Measurements from ENCODE around the gene ATXN7L1.

The ATXN7L1 gene

DNA sequence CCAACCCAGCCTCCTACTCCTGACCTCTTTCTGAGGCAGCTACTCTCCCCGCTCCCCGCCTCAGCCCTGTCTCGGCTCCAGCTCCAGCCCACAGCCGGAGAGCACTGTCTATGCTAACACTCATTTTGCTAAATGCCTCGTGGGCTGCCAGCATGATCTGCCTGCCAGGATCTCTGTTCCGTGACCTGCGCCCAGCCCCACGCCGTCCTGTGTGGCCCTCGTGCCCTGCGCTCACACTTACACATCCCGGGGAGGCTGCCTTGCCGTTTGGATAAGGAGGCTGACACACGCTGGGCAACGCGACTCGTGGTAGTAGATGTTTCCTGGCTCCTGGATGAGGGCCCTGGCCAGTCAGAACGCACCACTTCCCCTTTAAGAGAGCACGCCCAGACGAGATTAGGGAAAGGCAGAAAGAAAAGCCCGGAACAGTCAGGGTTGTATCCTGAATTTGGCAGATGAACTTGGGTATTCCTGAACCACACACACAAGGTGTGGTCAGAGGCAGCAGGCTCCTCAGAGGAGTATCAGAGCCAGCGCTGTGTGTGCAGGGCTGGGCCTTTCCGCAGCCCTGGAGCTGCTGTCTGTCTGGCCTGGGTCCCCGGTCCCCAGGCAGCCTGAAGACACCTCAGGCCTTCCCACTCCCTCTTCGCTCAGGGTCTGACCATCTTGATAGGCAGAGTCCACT lies 197.4 kb downstream of the ATXN7L1 start:
- no peak for DNase-seq (ENCODE audit: low read depth in 2 of 2, low spot score in 1 of 2)

DNA sequence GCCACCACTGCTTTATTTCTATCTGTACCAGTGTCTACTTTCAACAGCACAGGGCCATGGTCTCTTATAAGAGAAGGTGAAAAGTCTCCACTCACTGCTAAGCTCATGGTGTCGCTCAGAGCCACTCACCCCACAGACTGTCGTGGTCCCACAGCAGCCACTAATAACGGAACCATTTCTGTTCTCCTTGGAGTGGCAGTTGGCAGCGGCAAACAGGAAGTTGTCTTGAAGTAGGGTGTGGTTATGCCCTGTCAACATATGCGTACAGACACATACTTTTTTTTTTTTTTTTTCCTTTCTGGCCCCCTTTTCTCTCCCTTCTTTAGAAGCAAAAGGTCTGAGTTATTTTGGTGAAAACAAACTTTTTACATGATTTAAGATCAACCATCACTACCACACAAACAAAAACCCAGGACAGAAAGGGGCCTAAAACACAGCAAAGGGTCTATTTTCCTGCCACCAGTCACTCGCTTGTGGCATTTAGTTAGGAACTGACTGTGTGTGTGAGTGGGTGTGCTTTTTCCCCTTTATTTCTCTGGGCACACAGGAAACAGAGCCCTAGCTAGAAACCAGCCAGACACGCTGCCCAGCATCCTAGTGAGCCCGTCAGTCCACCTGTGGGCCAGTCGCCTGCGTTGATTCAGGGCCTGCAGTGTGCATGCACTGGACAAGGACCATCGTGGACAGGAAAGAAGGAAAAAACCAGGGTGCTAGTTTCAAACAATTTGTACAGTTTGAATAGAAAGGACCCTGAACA lies 198.4 kb downstream of the ATXN7L1 start:
- DNase-seq (ENCODE audit: low read depth in 2 of 2, low spot score in 1 of 2), result peak in 1 of 2 donors; percentile 39

DNA sequence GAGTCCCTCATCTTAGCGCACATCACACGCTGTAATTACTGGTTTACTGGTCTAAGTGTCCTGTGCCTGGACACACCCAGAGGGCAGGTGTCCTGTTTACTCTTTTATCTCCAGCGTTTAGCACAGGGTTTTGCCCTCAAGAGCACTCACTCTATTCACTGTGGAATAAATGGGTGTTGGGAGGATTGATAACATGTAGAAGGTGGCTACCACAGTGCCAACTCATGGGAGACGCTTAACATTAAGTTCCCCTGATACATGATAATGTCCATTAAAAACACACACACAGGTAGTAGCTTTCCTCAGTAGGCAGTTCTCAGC lies 199.0 kb downstream of the ATXN7L1 start:
- no peak for DNase-seq (ENCODE audit: low read depth in 2 of 2, low spot score in 1 of 2)

DNA sequence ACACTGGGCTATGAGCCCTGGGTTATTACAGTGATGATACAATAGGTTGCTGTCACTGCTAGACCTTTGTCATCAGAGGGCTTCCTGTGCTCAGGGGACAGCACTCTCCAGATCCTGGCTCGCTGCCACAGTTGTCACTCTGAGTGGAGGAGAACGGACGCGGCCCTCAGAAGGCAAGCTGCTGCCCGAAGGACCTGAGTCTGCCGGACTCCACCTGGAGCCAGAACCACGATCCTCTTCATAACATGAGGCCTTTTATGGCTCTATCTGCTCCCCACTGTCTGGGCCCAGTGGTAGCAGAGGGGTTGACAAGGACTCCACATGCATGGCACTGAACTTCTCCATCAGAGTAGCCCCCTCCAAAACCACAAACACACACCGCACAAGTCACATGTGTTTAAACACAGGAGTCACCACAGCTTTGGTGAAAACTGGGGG lies 200.4 kb downstream of the ATXN7L1 start:
- DNase-seq (ENCODE audit: low read depth in 2 of 2, low spot score in 1 of 2), result peak; percentile 20 to 34

DNA sequence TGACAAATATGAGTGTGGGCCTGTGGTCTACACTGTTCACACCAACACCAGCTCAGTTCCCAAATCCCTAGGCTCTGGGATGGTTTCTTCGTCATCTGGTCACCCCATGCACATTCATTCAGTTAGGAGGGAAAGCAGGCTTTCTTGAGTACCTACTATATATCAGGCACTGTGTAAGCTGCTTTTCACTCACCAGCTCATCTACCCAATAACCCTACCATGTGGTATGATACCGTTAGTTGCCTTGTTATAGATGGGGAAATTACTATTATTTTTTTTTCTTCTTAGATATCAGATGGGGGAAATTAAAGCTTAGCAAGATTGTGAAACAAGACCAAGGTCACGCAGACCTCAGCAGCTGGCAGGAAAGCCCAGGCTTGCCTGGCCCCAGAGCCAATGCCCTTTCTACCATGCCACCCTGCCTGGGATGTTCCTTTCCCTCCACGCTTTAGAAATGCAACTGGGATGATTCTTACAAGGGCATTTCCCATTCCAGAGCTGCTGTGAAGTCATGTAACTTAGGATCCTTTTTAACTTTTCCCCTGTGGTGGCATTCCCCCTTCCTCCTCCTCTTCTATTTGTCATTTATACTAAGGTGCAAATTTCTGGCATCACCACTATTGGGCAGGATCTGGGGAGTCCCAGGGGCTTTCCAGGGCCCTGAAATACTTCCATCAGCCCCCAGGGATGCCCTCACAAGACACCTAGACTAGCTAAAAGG lies 202.0 kb downstream of the ATXN7L1 start:
- DNase-seq (ENCODE audit: low read depth in 2 of 2, low spot score in 1 of 2), result no peak

DNA sequence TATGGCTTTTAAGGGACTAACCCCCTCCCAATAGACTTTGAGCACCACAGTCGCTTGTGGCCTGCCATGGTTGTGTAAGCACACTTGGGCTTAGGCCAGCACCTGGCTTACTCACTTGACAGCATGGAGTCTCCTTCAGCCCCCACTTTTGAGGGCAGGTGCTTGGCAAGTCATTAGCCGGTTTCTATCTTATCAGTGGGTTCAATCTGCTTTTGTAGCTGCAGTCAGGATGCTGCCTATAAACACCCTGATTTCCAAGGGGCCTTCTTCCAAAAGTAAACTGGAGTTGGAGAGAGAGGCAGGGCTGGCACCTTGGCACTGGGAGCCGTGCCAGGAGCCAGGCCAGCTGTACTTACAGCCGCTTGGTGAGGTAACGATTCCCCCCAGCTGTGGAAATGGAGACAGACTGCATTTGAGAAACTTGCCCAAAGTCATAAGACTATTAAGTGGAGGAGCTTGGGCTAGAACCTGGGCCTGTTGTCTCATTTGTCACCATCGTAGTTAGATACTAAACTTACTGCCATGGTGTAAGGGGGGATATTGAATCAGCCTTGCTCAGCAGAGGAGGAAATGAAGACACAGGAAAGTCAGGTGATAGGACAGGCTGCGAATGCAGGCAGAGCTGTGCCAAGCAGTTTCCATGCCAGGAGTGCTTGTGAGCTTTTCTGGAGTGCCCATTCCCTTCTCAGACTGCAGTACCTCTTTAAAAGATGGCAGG lies 202.9 kb downstream of the ATXN7L1 start:
- no peak for DNase-seq (ENCODE audit: low read depth in 2 of 2, low spot score in 1 of 2)

DNA sequence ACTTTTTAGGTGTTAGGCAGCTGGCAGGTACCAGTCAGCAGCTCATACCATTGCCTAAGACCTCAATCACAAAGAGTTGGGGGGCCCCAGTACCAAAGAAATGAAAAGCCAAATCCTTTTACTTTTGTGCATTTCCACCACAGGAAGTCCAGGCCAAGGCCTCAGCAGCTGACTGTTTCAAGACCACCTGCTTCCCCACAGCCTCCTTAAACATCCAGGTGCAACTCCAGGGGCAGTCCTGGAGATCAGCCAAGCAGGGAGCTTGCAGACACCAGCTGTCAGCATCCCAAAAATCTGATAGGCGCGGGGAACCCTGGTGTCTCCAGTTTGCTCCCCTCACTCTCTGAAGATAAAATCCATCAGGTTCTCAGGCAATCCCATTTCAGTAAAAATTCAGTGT lies 203.6 kb downstream of the ATXN7L1 start:
- no peak for DNase-seq (ENCODE audit: low read depth in 2 of 2, low spot score in 1 of 2)

DNA sequence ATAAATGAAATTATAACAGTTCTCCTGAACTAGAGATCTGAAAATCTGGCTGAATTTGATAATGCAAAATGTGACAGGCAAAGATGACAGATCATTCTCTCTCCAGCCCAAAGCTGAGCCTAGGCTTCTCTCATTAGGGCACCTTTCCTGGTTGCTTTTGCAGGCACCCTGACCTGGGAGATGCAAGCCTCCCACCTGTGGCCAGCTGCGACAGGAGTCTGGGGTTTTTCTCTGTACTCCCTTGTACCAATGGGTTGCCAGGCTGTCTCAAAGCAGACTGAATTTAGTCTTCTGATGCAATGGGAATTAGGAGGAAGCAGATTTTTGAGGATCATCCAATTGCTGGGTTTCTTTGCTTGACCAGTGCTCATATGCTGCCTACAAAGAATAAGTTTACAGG lies 210.1 kb downstream of the ATXN7L1 start:
- DNase-seq (ENCODE audit: low read depth in 2 of 2, low spot score in 1 of 2), result no peak

DNA sequence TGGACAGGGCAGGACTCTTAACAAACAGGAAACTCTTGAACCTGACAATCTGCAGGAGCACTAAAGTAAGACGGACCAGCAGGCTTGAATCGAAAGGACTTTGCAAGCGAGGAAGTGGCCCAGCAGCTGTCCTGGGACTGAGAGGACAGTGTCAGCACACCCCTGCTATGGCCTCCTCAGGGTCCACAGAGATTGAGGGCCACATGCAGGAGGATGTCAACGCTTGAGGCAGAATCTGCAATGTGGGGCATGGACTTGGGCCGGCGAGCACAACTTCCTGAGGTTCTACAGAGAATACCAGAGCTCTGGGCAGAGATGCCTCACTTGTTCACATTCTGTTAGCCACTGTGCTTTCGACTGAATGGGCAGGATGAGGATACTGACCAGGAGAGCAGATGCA lies 210.7 kb downstream of the ATXN7L1 start:
- no peak for DNase-seq (ENCODE audit: low read depth in 2 of 2, low spot score in 1 of 2)

DNA sequence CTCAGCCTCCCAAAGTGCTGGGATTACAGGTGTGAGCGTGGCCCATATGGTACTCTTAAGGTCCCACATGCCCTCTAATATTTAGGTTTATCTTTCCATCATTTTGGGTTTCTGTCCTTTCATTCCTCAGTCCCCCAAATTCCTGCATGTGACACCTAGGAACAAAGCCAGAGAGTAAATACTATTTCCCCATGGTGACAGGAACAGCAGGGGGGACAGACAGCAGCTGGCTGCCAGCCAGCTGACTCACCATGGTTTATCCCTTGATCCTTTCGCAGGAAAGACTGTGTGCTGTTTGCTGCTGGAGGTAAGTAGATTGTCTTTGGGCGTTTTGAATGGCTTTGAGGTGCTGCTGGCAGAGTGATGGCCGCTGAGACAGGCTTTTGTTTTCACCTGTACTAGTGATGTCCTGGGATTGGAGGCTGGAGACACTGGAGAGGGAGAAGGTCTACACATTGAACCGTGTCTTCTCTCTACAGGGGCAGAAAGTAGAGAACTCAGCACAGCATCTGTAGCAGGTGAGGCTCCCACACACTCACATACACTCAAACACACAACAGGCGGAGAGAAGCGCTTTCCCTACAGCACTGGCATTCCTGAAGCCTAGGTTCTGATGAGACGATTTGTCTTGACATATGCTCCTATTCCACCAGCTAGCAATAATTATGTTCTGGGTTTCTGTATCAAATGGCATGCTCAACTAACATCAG lies 211.4 kb downstream of the ATXN7L1 start:
- DNase-seq (ENCODE audit: low read depth in 2 of 2, low spot score in 1 of 2), result no peak

DNA sequence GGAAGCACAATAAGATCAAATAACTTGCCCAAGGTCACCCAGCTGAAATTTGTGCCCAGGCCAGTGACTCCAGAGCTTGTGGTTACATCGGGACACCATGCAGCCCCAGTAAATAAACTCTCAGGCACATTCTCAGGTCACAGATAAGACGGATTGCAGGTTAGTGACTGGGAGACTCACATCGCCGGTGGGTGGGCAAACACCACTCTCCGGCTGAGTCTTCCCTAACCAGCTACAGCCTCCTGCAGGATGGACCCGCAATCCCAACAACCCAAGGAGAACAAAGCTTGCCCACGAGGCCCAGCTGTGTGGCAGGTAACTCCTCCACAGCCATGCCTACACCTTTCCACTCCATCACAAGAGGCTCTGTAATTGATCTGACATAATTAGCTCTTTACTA lies 213.4 kb downstream of the ATXN7L1 start:
- no peak for DNase-seq (ENCODE audit: low read depth in 2 of 2, low spot score in 1 of 2)

DNA sequence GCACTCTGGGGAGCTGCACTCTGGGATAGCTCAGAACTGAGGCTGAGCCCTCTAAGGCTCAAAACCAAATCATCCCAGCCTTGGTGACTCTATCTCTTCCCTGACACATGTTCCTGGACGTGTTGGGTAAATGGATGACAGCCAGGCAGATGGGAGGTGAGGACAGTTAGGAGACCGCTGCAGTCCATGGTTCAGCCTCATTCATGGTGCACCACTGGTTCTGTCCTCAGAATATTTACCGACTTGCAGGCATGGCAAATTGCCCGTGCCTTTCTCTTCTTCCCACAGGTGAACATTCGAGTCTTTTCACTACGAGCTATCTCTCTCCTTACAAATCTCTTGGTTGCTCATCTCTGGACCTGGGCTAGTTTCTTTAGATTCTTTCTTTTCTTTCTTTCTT lies 214.8 kb downstream of the ATXN7L1 start:
- no peak for DNase-seq (ENCODE audit: low read depth in 2 of 2, low spot score in 1 of 2)

DNA sequence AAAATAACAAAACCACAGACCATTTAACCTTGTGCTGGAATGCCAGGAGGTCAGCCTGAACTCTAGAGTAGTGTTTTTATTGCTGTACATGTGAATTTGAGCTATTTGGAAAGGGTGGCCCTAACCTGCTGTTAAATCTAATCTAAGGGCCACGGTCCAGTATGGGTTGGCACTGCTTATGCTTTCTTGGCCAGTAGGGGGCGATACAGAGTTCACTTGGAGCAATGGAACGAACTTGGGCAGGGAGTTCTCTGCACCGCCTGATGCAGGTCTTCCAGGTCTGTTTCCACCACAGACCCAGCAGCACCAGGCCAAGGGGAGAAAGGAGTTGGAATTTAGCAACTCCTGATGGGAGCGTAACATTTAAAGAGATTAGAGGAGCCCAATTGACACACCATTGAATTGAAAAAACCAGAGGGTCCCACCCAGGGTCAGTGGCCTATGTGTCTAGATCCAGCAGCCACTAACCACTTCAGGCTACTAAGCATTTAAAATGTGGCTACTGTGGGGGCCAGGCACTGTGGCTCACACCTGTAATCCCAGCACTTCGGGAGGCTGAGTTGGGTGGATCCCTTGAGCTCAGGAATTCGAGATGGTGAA lies 219.4 kb downstream of the ATXN7L1 start:
- DNase-seq (ENCODE audit: low read depth in 2 of 2, low spot score in 1 of 2), result peak; percentile 37 to 42

DNA sequence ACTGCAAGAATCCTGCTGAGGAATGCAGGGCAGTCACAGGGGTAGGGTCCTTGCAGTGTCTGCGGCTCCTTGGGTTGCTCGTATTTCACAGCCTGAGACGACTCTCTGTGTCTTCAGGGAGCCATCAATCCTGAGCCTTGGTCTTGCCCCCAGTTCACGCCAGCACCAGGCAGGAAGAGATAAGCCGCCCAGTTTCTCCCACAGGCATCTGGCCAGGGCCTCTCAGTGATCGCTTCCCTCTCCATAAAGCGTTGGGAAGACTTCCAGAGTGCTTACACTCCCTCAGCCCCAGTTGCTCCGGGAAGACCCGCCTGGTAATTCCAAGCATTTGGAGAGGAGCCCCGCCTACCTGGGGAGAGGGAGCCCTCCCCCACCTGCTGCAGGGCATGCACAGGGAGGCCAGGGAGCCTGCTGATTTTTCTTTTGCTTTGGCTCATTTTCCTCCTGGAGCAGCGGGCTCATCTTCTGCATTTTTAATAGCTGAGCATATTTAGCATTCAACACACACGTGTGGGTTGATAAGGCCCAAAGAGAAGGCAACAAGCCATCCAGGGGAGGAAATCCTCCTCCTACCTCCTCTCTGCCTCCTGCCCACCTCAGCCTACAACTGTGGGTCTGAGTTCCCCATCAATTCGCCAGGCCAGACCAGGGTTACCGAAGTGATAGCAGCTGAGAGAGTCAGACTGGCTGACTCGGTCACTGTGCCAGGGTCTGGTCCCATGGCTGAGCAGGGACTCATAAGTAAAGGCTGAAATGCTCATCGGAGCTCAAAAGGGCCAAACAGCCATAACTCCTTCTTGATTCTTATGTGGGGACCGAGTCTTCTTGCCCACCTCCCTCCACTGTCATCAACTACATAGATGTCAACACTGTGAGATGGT lies 220.7 kb downstream of the ATXN7L1 start:
- DNase-seq (ENCODE audit: low read depth in 2 of 2, low spot score in 1 of 2), result no peak

DNA sequence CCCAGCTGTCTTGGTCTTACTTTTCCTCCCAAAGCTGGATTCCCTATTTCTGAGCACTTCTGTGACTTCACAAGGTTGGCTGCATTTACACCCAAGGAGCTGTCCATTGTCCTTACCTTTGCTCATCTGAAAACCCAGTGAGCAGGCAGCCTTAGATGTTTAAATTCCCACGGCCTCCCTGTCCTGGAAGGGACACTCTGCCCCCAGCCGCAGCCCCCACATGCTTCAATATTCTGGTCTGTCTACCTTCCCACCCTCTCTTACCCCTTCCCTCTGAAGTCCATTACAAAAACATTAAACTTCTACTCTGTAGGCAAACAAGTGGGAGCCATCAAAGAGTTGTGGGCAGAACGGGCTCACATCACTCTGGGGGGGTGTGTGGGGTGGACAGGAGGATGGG lies 221.3 kb downstream of the ATXN7L1 start:
- DNase-seq (ENCODE audit: low read depth in 2 of 2, low spot score in 1 of 2), result no peak

DNA sequence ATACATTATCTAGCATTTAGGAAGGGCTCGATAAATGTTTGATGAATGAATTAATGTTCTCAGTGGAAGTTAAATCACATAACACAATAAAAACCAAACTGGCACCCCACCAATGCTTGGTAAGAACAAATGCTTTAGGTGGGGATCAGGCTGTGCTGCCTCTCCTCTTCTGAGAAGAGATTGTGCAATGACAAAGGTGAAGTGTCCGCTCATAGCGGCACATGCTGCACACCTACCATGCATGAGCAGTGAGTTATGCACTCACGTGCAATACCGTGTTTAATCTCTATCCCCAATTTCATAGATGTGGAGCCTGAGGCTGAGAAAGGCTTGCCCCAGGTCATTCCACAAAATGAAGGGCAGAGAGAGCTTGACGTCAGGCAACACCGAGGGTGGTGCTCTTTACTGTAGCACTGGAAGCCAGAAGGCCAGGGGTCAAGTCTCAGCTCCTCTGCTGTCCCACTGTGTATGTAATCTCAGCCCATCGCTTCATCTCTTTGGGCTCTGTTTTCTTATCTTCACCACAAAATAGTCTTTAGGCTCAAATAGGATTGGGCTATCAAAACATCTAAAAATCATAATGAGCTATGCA lies 222.2 kb downstream of the ATXN7L1 start:
- DNase-seq (ENCODE audit: low read depth in 2 of 2, low spot score in 1 of 2), result no peak

DNA sequence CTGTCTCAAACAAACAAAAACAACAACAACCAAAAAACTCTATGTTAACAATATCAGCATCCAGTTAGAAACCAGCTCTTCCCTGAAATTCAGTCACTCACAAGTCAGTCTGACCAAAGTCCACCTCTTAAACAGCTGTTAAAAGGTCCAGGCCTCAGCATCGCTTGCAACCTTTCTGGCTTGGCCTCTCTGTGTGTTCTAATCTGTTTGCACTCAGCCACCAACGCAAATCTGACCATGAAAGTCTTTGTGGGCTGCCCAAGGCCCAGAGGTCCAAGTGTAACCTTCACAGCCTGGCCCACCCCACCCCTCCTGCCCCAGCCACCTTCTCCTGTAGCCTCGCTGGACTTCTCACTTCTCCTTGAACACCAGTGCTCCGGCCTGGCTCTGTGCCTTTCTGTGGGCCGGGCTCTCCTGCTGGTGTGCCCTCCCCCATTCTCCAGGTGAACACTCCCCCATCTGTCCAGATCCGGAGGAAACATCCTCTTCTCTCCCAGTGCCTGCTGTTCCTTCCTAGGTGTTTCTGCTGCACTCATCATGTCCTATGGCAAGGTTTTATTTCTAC lies 222.9 kb downstream of the ATXN7L1 start:
- no peak for DNase-seq (ENCODE audit: low read depth in 2 of 2, low spot score in 1 of 2)

DNA sequence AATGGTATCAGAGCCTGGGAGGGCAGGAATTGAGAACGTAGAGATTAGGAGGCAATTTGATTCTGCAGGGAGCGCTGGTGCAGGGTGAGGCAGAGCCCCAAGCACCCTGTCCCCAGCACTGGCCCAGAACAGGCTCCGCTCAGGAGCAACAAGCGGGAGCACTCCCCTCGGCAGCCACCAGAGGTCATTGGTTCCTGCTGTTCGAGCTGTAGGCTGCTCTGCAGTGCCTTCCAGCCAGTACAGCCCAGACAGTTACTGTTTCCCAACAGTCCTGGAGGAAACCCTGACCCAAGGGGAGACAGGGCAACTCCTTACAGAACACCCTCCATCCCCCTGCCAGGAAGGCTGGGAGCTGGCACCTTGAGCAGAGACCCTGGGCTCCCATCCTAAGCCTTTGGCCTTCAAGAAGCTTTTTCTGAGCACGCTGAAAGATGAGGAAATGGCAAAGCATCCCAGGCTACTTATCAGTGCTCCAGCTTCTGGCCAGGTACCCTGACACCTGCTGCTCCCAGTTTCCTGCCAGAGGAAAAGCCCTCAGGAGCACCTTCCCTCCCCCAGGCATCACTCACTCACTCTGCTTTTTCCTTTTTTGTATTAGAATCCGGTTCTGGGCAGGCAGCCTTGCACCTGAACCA lies 223.9 kb downstream of the ATXN7L1 start:
- peak in 1 of 2 donors; percentile 36 for DNase-seq (ENCODE audit: low read depth in 2 of 2, low spot score in 1 of 2)
